Measurements from ENCODE around the gene ADCK1. TPM values are rescaled to one million over a fixed set of nuclear protein-coding genes. Genes with fewer than 3 reads are reported as not detected.

Gene ADCK1
- polyA plus RNA-seq, 1 donor from 2014 or later = 13.6 TPM

GRCh38 chr14:77872152-77872551, 72.2 kb downstream of the ADCK1 start:
- Histone ChIP-seq H3K9me2 (ENCODE audit: insufficient read depth, low read length) (no peaks in the 10 kb centered on the region), H2AFZ (ENCODE audit: low read depth, low read length) (no peak overlapping the region), H3K4me2 (ENCODE audit: low read length) (no peak overlapping the region), H3K27me3 (ENCODE audit: insufficient read depth, low read depth, low read length) (no peaks in the 10 kb centered on the region), H4K20me1 (ENCODE audit: insufficient read depth) (no peaks in the 10 kb centered on the region), H3K36me3 (ENCODE audit: insufficient read depth, low read length) (no peaks in the 10 kb centered on the region), H3K79me2 (replicated peaks; ENCODE audit: insufficient read depth, low read length) (no peaks in the 10 kb centered on the region), H3K9ac (ENCODE audit: low read length) (no peak overlapping the region), H3K4me3 (ENCODE audit: low read length) (no peak overlapping the region), H3K27ac (ENCODE audit: low read length) (no peak overlapping the region), H3F3A (ENCODE audit: insufficient read depth, low read length, poor library complexity, severe bottlenecking) (no peaks in the 10 kb centered on the region), H3K9me3 (ENCODE audit: low read length) (no peaks in the 10 kb centered on the region)
- TF ChIP-seq TAF1 (IDR thresholded peaks at IDR 0.05; ENCODE audit: low read depth) = no peak
- no peak for TF ChIP-seq EP300 (conservative IDR thresholded peaks at IDR 0.05; ENCODE audit: poor library complexity, severe bottlenecking)
- TF ChIP-seq SMC3 (conservative IDR thresholded peaks at IDR 0.05; ENCODE audit: poor library complexity) = no peak
- TF ChIP-seq MXI1 (conservative IDR thresholded peaks at IDR 0.05; ENCODE audit: poor library complexity, severe bottlenecking) = no peak
- no peak for TF ChIP-seq POLR2AphosphoS5 (IDR thresholded peaks at IDR 0.05)
- no peak for TF ChIP-seq EZH2 (IDR thresholded peaks at IDR 0.05; ENCODE audit: borderline replicate concordance, insufficient read depth, low read length, poor library complexity, severe bottlenecking)
- TF ChIP-seq REST (IDR thresholded peaks at IDR 0.05; ENCODE audit: borderline replicate concordance) = no peak
- no peak for TF ChIP-seq CTCF (IDR thresholded peaks at IDR 0.05; ENCODE audit: poor library complexity, severe bottlenecking)
- TF ChIP-seq RAD21 (conservative IDR thresholded peaks at IDR 0.05) = no peak

- no peak overlapping the region for H3K9ac ChIP-seq (ENCODE audit: low read length)
- H3K27ac ChIP-seq (ENCODE audit: low read length) = no peak overlapping the region
- H3K9me2 ChIP-seq (ENCODE audit: insufficient read depth, low read length) = no peaks in the 10 kb centered on the region
- H3K36me3 ChIP-seq (ENCODE audit: insufficient read depth, low read length) = no peaks in the 10 kb centered on the region
- H4K20me1 ChIP-seq (ENCODE audit: insufficient read depth) = no peaks in the 10 kb centered on the region
- no peak overlapping the region for H3K4me3 ChIP-seq (ENCODE audit: low read length)
- H3K27me3 ChIP-seq (ENCODE audit: insufficient read depth, low read depth, low read length) = no peaks in the 10 kb centered on the region
- no peaks in the 10 kb centered on the region for H3K9me3 ChIP-seq (ENCODE audit: low read length)
- no peak overlapping the region for H3K4me2 ChIP-seq (ENCODE audit: low read length)
- H3K79me2 ChIP-seq (replicated peaks; ENCODE audit: insufficient read depth, low read length) = no peaks in the 10 kb centered on the region
- TF ChIP-seq EZH2 (IDR thresholded peaks at IDR 0.05; ENCODE audit: borderline replicate concordance, insufficient read depth, low read length, poor library complexity, severe bottlenecking) (no peak), MXI1 (conservative IDR thresholded peaks at IDR 0.05; ENCODE audit: poor library complexity, severe bottlenecking) (no peak), SMC3 (conservative IDR thresholded peaks at IDR 0.05; ENCODE audit: poor library complexity) (no peak), POLR2AphosphoS5 (IDR thresholded peaks at IDR 0.05) (no peak), REST (IDR thresholded peaks at IDR 0.05; ENCODE audit: borderline replicate concordance) (no peak), RAD21 (conservative IDR thresholded peaks at IDR 0.05) (no peak), EP300 (conservative IDR thresholded peaks at IDR 0.05; ENCODE audit: poor library complexity, severe bottlenecking) (no peak), CTCF (IDR thresholded peaks at IDR 0.05; ENCODE audit: poor library complexity, severe bottlenecking) (no peak), TAF1 (IDR thresholded peaks at IDR 0.05; ENCODE audit: low read depth) (no peak)
- no peak overlapping the region for H2AFZ ChIP-seq (ENCODE audit: low read depth, low read length)
- no peaks in the 10 kb centered on the region for H3F3A ChIP-seq (ENCODE audit: insufficient read depth, low read length, poor library complexity, severe bottlenecking)
Observed at GRCh38 chr14:77872983-77873382, 73.1 kb downstream of the ADCK1 start.

All from neural cell (in vitro differentiated cells).